H9 (cell line): ENCODE results near the gene ABHD16A. TPM values are rescaled to one million over a fixed set of nuclear protein-coding genes. Genes with fewer than 3 reads are reported as not detected.

Source experiments
- DNase-seq: peaks from one replicate; pipeline ENCODE4 v3.0.0-alpha.2; 2017
- H2AFZ ChIP-seq: one replicate; pipeline ENCODE4 v1.6.1; 2013; ENCODE audit warnings: mild to moderate bottlenecking, low read length, control low read depth, moderate library complexity
- H2AK5ac ChIP-seq: 2 replicates; pipeline ENCODE4 v1.6.1; 2013; ENCODE audit warnings: low read length, control low read depth, mixed read lengths; ENCODE audit not compliant: insufficient read length
- H2BK120ac ChIP-seq: one replicate; pipeline ENCODE4 v1.6.1; 2013; ENCODE audit warnings: low read depth, mild to moderate bottlenecking, low read length, control low read depth, inconsistent platforms; ENCODE audit not compliant: poor library complexity, severe bottlenecking
- H2BK12ac ChIP-seq: 2 replicates; pipeline ENCODE4 v1.6.1; 2013; ENCODE audit warnings: low read length, control low read depth, mixed read lengths, low read depth; ENCODE audit not compliant: insufficient read length
- H2BK15ac ChIP-seq: 2 replicates; pipeline ENCODE4 v1.6.1; 2013; ENCODE audit warnings: low read depth, low read length, control low read depth
- H2BK20ac ChIP-seq: one replicate; pipeline ENCODE4 v1.6.1; 2013; ENCODE audit warnings: low read depth, mild to moderate bottlenecking, low read length, control low read depth, inconsistent platforms; ENCODE audit not compliant: poor library complexity, severe bottlenecking
- H2BK5ac ChIP-seq: 2 replicates; pipeline ENCODE4 v1.6.1; 2013; ENCODE audit warnings: low read length, control low read depth, mixed read lengths; ENCODE audit not compliant: insufficient read length
- H3K14ac ChIP-seq: 2 replicates; pipeline ENCODE4 v1.6.1; 2013; ENCODE audit warnings: low read length, control low read depth; ENCODE audit not compliant: insufficient read depth
- H3K18ac ChIP-seq: 2 replicates; pipeline ENCODE4 v1.6.1; 2013; ENCODE audit warnings: low read depth, mild to moderate bottlenecking, mixed read lengths, low read length, control low read depth; ENCODE audit not compliant: insufficient read length
- H3K23ac ChIP-seq: 2 replicates; pipeline ENCODE4 v1.6.1; 2013; ENCODE audit warnings: low read length, control low read depth, mixed read lengths, low read depth; ENCODE audit not compliant: insufficient read length
- H3K23me2 ChIP-seq: 2 replicates; pipeline ENCODE4 v1.6.1; 2013; ENCODE audit warnings: low read depth, mild to moderate bottlenecking, mixed read lengths, low read length, control low read depth; ENCODE audit not compliant: insufficient read length, poor library complexity, severe bottlenecking
- H3K27ac ChIP-seq: 2 replicates; pipeline ENCODE4 v1.5.1; 2013; ENCODE audit warnings: low read length, control low read depth, mixed read lengths, low read depth; ENCODE audit not compliant: insufficient read length
- H3K27me3 ChIP-seq: 2 replicates; pipeline ENCODE4 v1.6.1; 2013; ENCODE audit warnings: low read length, control low read depth, inconsistent platforms; ENCODE audit not compliant: insufficient read depth
- H3K4ac ChIP-seq: 2 replicates; pipeline ENCODE4 v1.6.1; 2013; ENCODE audit warnings: low read depth, mild to moderate bottlenecking, control low read depth, inconsistent platforms, low read length, moderate library complexity
- H3K4me1 ChIP-seq: 2 replicates; pipeline ENCODE4 v1.6.1; 2013; ENCODE audit warnings: low read length, control low read depth, inconsistent platforms; ENCODE audit not compliant: insufficient read depth
- H3K4me2 ChIP-seq: 2 replicates; pipeline ENCODE4 v1.6.1; 2013; ENCODE audit warnings: low read length, control low read depth, mixed read lengths; ENCODE audit not compliant: insufficient read length, insufficient read depth
- H3K56ac ChIP-seq: 2 replicates; pipeline ENCODE4 v1.6.1; 2013; ENCODE audit warnings: low read depth, mild to moderate bottlenecking, mixed read lengths, low read length, control low read depth; ENCODE audit not compliant: insufficient read length
- H3K79me1 ChIP-seq: 2 replicates; pipeline ENCODE4 v1.6.1; 2013; ENCODE audit warnings: low read depth, mild to moderate bottlenecking, moderate library complexity, low read length, control low read depth, inconsistent platforms; ENCODE audit not compliant: insufficient read depth, poor library complexity, severe bottlenecking
- H3K79me2 ChIP-seq: 2 replicates; pipeline ENCODE4 v1.6.1; 2013; ENCODE audit warnings: low read length, control low read depth, inconsistent platforms; ENCODE audit not compliant: insufficient read depth
- H3K9ac ChIP-seq: 2 replicates; pipeline ENCODE4 v1.6.1; 2013; ENCODE audit warnings: low read length, control low read depth, mixed read lengths; ENCODE audit not compliant: insufficient read length; ENCODE audit errors: extremely low read depth
- H3K9me3 ChIP-seq: one replicate; pipeline ENCODE4 v1.6.1; 2013; ENCODE audit warnings: low read depth, low read length, inconsistent platforms; ENCODE audit not compliant: control insufficient read depth
- H3T11ph ChIP-seq: one replicate; pipeline ENCODE4 v1.6.1; 2013; ENCODE audit warnings: mild to moderate bottlenecking, low read length, control low read depth, inconsistent platforms
- H4K20me1 ChIP-seq: one replicate; pipeline ENCODE4 v1.6.1; 2013; ENCODE audit not compliant: control insufficient read depth, insufficient read length, insufficient read depth
- H4K5ac ChIP-seq: 2 replicates; pipeline ENCODE4 v1.6.1; 2013; ENCODE audit warnings: low read depth, mild to moderate bottlenecking, mixed read lengths, low read length, control low read depth; ENCODE audit not compliant: insufficient read length
- H4K8ac ChIP-seq: replicated peaks from 2 replicates; pipeline ENCODE4 v1.6.1; 2013; ENCODE audit warnings: low read length, control low read depth, mixed read lengths, low read depth; ENCODE audit not compliant: insufficient read length
- H4K91ac ChIP-seq: 2 replicates; pipeline ENCODE4 v1.6.1; 2013; ENCODE audit warnings: low read depth, mild to moderate bottlenecking, moderate library complexity, mixed read lengths, low read length, control low read depth; ENCODE audit not compliant: insufficient read length
- H3K27ac Mint-ChIP-seq, 3 experiments: 2 replicates in 2 of 3; 3 replicates in 1 of 3; pipeline ENCODE4 v1.8.0; 2020 to 2021; ENCODE audit warnings: mixed read lengths in 3 of 3, mild to moderate bottlenecking in 1 of 3, moderate library complexity in 1 of 3
- H3K27me3 Mint-ChIP-seq: 2 replicates; pipeline ENCODE4 v1.8.0; 2021; ENCODE audit warnings: low read depth, mild to moderate bottlenecking, moderate library complexity, mixed read lengths
- H3K36me3 Mint-ChIP-seq, 3 experiments: 2 replicates in 2 of 3; 3 replicates in 1 of 3; pipeline ENCODE4 v1.8.0; 2020 to 2021; ENCODE audit warnings: low read depth in 3 of 3, mixed read lengths in 3 of 3; ENCODE audit not compliant: insufficient read depth in 1 of 3
- H3K4me1 Mint-ChIP-seq, 2 experiments: 2 replicates each; pipeline ENCODE4 v1.8.0; 2020; ENCODE audit warnings: mixed read lengths in 2 of 2
- H3K4me3 Mint-ChIP-seq, 2 experiments: 2 replicates in 1 of 2; 3 replicates in 1 of 2; pipeline ENCODE4 v1.8.0; 2020 to 2021; ENCODE audit warnings: mild to moderate bottlenecking in 2 of 2, mixed read lengths in 2 of 2, moderate library complexity in 1 of 2
- H3K9me3 Mint-ChIP-seq, 2 experiments: 2 replicates in 1 of 2; 3 replicates in 1 of 2; pipeline ENCODE4 v1.8.0; 2020; ENCODE audit warnings: mild to moderate bottlenecking in 2 of 2, mixed read lengths in 2 of 2, moderate library complexity in 1 of 2
- CTCF ChIP-seq: fragments of 200-600 bp; sonication (generic); conservative IDR thresholded peaks from 3 replicates; pipeline ENCODE4 v1.8.0; 2021; ENCODE audit warnings: antibody characterized with exemption, mild to moderate bottlenecking
- WGBS: extraction: QIAGEN DNeasy Blood & Tissue Kit; methylation state at CpG from one replicate; pipeline ENCODE4 v1.1.7; 2013; ENCODE audit warnings: missing lambda C conversion rate, low lambda C conversion rate, mixed read lengths; ENCODE audit not compliant: insufficient read length; ENCODE audit errors: extremely low coverage; 5-methylcytosine and 5-hydroxymethylcytosine counted together
- total RNA-seq: library from RNA; stranded (reverse); gene quantifications from 2 replicates; pipeline ENCODE4 v1.2.1, GENCODE V29; 2021

The ABHD16A gene
- total RNA-seq, 1 experiment from 2014 or later, result 34.4 TPM

DNA sequence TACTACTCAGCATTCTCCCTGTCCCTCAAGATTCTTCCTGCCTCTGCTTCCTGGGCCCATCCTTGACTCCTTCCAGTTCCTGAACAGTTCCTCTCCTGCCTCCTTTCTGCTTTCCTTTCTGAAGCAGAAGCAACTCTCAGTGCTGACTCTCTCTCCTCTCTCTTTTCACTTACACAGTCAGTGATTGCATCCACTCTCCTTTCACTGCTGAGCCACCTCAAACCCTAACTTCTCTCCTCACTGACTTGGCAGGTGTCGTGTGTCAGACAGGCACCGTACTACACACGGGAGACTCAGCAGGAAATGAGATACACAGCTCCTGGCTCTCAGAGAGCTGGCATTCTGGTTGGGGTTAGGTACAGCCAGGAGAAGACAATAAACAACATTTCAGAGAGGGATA is 5.6 kb downstream of the ABHD16A start:
- no peak overlapping the region for H3K23ac ChIP-seq
- peaks cover 3% of the 10 kb centered on the region for H3K23me2 ChIP-seq
- H3K79me2 ChIP-seq, result peaks cover 2% of the 10 kb centered on the region; the same call in 1 of the 2 replicates
- no peaks in the 10 kb centered on the region for H3K27me3 ChIP-seq
- H3K18ac ChIP-seq, result no peak overlapping the region
- H2AFZ ChIP-seq, result no peak overlapping the region
- no peaks in the 10 kb centered on the region for H3K9me3 ChIP-seq
- no peak overlapping the region for H2BK120ac ChIP-seq
- H3K9ac ChIP-seq, result no peak overlapping the region
- H3K36me3 Mint-ChIP-seq, result peaks cover 4 to 54% (median 25%) of the 10 kb centered on the region in 3 experiments; a peak in 6 of 7 replicates
- no peak for TF ChIP-seq CTCF
- no peaks in the 10 kb centered on the region; the same call in 1 of the 2 replicates for H3K27me3 Mint-ChIP-seq
- no CpG with 5 or more reads among the region's 3 CpGs for WGBS
- no peak overlapping the region for H2BK20ac ChIP-seq
- no peak overlapping the region for H3K4ac ChIP-seq
- H2BK12ac ChIP-seq, result no peak overlapping the region
- H3K4me3 Mint-ChIP-seq, result no peak overlapping the region
- no peak overlapping the region for H2BK15ac ChIP-seq
- H4K91ac ChIP-seq, result no peak overlapping the region
- no peaks in the 10 kb centered on the region for H4K20me1 ChIP-seq
- H4K5ac ChIP-seq, result no peak overlapping the region
- no peak overlapping the region for H2BK5ac ChIP-seq
- peaks cover 8 to 9% of the 10 kb centered on the region in 2 experiments for H3K4me1 Mint-ChIP-seq
- peaks cover 4% of the 10 kb centered on the region; the same call in 1 of the 2 replicates for H3K4me1 ChIP-seq
- no peak overlapping the region for H3K14ac ChIP-seq
- no peak overlapping the region for H4K8ac ChIP-seq
- H3T11ph ChIP-seq, result no peak overlapping the region
- peaks cover 6% of the 10 kb centered on the region for H3K79me1 ChIP-seq
- H3K4me2 ChIP-seq, result no peak overlapping the region
- no peak overlapping the region; a peak in 2 of 7 replicates for H3K27ac Mint-ChIP-seq
- H2AK5ac ChIP-seq, result no peak overlapping the region
- H3K56ac ChIP-seq, result no peak overlapping the region
- DNase-seq, result no peak
- H3K9me3 Mint-ChIP-seq, result no peaks in the 10 kb centered on the region; a peak in 1 of 5 replicates
- H3K27ac ChIP-seq, result no peak overlapping the region
